HG03045 (cell line): ENCODE results near the gene PCYT1B.

Experiments used
- ATAC-seq: cut with Tn5 transposase; IDR thresholded peaks from one replicate; pipeline ENCODE4 v1.9.1; 2021; ENCODE audit warnings: mild to moderate bottlenecking, moderate library complexity; ENCODE audit not compliant: unreplicated experiment

PCYT1B gene

DNA sequence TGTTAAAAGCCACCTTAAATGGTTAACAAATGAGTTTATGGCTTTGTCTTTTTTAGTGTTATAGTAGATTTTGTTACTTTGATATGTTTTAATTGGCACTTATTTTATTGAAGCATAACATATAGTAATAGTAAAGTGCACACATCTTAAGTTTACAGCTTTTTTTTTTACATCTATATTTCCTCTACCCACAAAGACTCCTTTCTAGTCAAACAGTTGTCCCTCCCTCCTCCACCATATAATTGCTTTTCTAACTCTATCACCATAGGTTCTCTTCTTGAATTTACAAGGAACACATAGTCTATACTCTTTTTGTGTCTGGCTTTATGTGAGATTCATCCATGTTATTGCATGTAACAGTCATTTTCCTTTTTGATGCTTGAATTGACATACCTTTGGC is 110.6 kb downstream of the PCYT1B start:
- ATAC-seq = no peak

DNA sequence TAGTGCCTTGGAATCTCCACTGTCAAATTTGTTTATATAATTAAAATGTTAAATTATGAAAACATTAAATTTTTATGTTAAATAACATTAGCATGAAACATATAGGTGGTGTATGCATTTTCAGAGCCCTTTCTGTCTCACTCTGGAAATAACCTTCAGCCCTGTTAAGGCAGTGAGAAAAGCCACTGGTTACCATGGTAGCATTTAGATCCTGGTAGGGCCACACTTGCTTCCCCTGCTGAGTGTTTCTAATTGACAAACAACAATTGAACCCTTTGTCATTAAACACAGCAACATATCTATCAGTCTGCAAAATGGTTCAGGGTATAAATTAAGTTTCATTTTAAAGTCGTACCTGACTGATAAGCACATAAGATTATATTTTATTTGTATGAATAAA is 118.5 kb downstream of the PCYT1B start:
- no peak for ATAC-seq

DNA sequence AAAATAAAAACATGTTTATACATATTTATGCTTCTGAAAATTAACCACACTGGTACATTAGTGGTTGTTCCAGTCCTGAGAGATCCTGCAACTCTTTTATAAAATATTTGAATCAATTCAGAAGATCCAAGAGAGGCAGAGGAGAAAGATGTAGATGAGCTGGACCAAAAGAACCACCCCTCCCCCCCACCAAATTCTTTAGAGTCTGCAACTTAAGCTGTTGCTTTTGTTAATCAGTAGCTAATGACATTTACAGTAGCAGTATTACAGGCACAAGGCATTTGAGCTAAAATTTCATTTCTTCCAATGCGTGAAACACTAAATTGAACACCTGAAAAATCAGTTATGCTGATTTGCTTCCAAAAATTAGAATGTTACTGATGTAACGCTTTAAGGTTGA is 120.5 kb downstream of the PCYT1B start:
- no peak for ATAC-seq

DNA sequence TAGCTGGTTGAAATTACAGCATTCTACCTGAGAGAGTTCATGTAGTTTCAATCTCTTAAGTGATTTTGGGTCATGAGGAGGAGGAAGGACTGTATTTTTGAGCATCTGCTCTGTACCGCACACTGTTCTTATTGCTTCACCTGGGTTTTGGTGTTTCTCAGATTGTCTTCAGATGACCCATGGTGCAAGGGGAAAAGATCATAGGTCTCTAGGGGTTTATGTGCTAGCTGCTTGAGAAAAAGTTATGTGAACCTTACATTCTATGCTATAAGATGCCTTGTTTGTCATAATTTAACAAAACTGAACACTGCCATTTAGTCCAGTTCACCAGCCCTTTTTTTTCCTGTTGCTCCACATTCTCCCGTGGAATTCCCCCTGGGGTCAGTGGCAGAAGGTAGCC is 121.7 kb downstream of the PCYT1B start:
- ATAC-seq = no peak

DNA sequence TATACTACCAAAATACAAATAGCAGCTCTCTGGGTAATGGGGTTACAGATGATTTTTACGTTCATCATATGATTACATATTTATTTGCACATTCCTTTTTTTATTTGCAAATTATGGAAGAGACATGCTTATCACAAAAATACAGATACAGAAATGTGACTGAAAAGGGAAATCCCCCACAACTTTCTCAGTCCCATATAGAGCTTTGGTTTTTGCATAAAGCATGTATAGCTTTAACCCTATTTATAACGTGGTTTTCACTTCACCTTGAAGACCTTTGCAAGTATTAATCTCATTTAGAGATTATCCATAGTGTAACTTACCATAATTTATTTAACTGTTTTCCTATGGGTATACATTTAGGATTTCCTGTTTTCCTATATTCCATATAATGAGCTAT is 126.7 kb downstream of the PCYT1B start:
- no peak for ATAC-seq

- no peak for ATAC-seq
These were observed 131.7 kb downstream of the PCYT1B start for GRCh38 chrX:24515447-24515846.

DNA sequence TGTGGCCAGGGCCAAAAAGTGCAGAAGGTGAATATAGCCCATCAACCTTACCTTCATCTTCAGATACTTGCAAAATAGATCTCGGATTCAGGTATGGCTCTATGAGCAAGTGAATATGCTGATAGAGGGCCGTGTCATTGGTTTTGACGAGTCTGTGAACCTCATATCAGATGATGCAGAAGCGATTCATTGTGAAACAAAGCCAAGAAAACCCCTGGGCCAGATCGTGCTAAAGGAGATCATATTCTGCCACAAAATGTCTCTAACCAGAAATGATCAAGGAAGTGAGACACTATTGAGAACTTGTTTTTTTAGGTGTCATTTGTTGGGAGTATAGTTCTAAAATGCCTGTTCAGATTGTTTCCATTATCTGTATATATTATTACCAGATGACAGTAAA is 133.7 kb downstream of the PCYT1B start:
- ATAC-seq = peak; percentile 85

DNA sequence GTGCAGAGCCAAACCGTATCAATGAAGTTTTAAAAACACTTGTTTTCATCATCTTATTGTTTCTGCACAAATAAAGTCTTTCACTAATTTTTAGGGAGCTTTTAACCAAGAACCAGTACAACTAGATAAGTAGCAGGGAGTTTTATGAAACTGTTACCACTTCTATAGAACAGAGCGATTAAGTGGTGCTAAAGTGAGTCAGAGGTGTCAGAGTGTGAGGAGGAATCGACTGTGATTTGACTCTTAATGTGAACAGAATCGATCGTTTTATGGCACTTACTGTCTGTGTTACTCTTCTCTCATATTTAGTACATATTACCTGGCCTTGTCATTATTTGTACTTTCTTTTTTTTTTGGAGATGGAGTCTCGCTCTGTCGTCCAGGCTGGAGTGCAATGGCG is 138.8 kb downstream of the PCYT1B start:
- no peak for ATAC-seq
